OCI-LY3 (cell line): ENCODE data around the gene TAL1.
"Not testable (repeated sequence)": the region's sequence is repeated elsewhere in the genome, so short reads cannot be mapped to it uniquely, and the experiment has no call there.

Experiments used
- EZH2phosphoT487 ChIP-seq: fragments of 200-600 bp; shearing (Covaris generic); IDR thresholded peaks from 2 replicates; pipeline ENCODE4 v1.6.1; 2018; ENCODE audit warnings: antibody characterized with exemption, mixed run types, low read depth
- TF ChIP-seq, protein P1 (sequence below): fragments of 200-600, 300-600 bp; sonication (generic); IDR thresholded peaks from 2 replicates; pipeline ENCODE4 v1.5.1; 2014; ENCODE audit warnings: antibody characterized with exemption, low read length, low read depth

- TF ChIP-seq, protein P1, sequence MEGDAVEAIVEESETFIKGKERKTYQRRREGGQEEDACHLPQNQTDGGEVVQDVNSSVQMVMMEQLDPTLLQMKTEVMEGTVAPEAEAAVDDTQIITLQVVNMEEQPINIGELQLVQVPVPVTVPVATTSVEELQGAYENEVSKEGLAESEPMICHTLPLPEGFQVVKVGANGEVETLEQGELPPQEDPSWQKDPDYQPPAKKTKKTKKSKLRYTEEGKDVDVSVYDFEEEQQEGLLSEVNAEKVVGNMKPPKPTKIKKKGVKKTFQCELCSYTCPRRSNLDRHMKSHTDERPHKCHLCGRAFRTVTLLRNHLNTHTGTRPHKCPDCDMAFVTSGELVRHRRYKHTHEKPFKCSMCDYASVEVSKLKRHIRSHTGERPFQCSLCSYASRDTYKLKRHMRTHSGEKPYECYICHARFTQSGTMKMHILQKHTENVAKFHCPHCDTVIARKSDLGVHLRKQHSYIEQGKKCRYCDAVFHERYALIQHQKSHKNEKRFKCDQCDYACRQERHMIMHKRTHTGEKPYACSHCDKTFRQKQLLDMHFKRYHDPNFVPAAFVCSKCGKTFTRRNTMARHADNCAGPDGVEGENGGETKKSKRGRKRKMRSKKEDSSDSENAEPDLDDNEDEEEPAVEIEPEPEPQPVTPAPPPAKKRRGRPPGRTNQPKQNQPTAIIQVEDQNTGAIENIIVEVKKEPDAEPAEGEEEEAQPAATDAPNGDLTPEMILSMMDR, result not testable (repeated sequence)
- TF ChIP-seq EZH2phosphoT487, result not testable (repeated sequence)
Observed at GRCh38 chr1:47193496-47193895, 38.5 kb downstream of the TAL1 start.
